GM18519 (cell line): ENCODE results near the gene RGS14.
A peak's percentile ranks its signal among the peaks of the same experiment; 100 is the strongest.

Source experiments
- ATAC-seq: cut with Tn5 transposase; IDR thresholded peaks from one replicate; pipeline ENCODE4 v1.9.1; 2021; ENCODE audit warnings: mild to moderate bottlenecking, moderate library complexity; ENCODE audit not compliant: unreplicated experiment, low FRiP score

RGS14 gene, protein sequence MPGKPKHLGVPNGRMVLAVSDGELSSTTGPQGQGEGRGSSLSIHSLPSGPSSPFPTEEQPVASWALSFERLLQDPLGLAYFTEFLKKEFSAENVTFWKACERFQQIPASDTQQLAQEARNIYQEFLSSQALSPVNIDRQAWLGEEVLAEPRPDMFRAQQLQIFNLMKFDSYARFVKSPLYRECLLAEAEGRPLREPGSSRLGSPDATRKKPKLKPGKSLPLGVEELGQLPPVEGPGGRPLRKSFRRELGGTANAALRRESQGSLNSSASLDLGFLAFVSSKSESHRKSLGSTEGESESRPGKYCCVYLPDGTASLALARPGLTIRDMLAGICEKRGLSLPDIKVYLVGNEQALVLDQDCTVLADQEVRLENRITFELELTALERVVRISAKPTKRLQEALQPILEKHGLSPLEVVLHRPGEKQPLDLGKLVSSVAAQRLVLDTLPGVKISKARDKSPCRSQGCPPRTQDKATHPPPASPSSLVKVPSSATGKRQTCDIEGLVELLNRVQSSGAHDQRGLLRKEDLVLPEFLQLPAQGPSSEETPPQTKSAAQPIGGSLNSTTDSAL

GRCh38 chr5:177357459-177358351 is at the start of gene RGS14:
Gene RGS14 (plus strand): TSS chr5:177357924. CDS start chr5:177358025, 101 bp downstream.
- peak; percentile 83 for ATAC-seq

- ATAC-seq: no peak
Observed at GRCh38 chr5:177308740-177309139, 49.0 kb upstream of the RGS14 start.

GRCh38 chr5:177309351-177310191 is 48.2 kb upstream of the RGS14 start:
- no peak for ATAC-seq

DNA sequence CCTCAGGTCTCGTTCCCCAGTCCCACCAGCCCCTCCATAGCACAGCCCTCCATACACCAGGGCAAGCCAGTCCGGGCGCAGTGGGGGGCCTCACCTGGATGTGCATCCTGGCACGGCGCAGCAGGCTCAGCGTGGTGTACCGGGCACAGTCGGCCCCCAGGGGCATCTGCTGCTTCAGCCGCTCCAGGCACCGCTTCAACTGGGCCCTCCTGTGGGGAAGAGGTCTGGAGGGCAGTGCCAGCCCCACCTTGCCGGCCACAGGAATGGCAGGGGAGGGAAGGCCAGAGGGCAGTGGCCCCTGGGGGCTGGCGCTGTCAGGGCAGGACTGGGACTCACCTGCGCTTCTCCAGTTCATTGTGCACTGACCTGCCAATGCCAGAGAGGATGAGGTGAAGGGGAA is 47.4 kb upstream of the RGS14 start:
- no peak for ATAC-seq

- ATAC-seq: no peak
Observed at GRCh38 chr5:177310757-177311391, 46.9 kb upstream of the RGS14 start.

DNA sequence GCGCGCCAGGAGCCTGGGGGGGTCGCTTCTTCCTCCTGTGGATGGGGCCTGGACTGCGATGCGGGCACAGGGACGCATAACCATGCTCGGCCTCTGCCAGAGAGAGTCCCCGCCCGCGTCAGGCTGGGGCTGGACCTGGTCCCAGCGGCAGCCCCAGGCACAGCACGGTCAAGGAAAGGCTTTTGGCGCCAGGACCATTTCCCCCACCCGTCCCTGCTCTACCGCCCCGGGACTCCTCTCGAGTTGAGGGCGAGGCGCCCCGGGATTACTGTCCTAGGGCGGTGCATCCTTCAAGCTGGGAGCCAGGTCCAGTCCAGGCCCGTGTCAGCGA is 46.4 kb upstream of the RGS14 start:
- no peak for ATAC-seq

- ATAC-seq: peak; percentile 54
Observed at GRCh38 chr5:177311723-177312648, 45.7 kb upstream of the RGS14 start, which contains the start of gene MXD3. Gene MXD3 (minus strand): TSS chr5:177311898. CDS start chr5:177311830, 68 bp downstream.

GRCh38 chr5:177312649-177313181 is 45.0 kb upstream of the RGS14 start:
- ATAC-seq: peak; percentile 2

- ATAC-seq: no peak
Observed at GRCh38 chr5:177313561-177314259, 44.0 kb upstream of the RGS14 start.

DNA sequence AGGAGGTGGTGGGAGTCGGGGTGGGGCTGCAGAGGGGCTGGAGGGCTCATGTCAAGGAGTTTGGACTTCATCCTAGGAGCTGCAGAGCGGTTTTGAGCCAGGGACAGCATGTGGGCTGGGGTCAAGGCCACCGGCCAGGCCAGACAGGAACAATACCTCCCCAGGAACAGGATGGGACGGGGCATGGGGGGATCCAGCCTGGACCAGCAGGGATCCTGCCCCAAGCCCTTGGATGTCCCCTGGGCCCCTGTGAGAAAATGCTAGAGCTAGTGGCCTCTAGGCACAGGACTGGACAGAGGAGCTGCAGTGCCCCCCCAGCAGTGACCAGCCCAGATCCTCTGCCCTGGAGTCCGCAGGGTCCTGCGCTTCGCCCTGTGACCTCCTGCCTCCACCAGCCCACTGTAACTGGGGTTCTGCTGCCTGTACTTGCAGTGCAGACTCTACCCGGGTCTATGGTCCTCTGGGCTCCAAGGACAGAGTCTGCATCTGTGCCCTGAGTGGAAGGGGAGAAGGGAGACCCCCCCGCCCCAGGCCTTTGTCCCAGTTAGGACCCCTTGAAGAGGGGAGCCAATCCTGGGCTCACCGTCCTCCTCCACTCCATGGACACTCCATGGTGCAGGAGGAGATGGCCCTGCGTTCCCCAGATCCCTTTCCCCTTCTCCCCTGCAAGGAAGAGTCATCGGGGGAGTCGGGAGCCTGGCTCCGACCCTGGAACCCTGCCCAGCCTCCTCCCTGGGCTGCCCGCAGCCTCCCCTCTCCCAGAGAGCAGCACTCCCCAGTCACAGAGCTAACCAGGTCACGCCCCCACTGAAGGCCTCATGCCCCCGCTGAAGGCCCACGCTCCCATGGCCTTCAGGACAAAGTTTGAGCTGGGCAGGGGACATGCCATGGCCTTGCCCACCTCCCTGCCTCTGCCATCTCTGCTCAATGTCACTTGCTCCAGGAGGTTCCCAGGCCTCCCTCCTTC is 43.1 kb upstream of the RGS14 start:
- ATAC-seq: no peak

DNA sequence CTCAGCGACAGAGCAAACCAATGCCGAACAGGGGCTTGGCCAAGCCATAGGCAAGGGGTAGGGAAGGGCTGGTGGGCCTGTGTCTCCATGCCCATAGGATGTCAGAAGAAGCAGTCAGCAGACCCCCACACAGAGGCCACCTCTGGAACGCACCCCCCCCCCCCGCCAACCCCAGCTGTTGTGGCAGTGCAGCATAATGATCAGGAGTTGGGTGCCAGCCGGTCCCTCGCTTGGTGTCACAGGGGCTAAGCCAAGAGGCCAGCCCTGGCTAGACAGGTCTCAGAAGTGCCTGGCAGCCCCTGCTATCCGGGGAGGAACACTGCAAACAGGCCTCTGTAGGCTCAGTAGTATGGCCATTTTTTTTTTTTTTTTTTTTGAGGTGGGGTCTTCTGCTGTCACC is 42.3 kb upstream of the RGS14 start:
- no peak for ATAC-seq

DNA sequence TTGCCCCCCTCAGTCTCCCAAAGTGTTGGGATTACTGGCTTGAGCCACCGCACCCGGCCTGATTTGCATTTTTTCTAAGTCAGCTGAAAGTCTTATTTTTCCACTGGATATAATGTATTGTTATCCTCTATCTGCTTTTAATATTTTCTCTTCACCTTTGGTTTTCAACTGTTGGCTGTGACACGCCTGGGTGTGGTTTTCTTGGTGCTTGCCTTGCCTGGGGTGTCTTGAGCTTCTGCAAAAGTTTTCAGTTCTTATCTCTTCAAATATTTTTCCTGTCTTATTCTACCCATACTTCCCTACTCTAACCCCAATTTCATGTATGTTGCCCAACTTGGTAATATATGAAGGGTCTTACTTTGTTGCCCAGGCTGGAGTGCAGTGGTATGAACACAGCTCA is 41.7 kb upstream of the RGS14 start:
- ATAC-seq: no peak

DNA sequence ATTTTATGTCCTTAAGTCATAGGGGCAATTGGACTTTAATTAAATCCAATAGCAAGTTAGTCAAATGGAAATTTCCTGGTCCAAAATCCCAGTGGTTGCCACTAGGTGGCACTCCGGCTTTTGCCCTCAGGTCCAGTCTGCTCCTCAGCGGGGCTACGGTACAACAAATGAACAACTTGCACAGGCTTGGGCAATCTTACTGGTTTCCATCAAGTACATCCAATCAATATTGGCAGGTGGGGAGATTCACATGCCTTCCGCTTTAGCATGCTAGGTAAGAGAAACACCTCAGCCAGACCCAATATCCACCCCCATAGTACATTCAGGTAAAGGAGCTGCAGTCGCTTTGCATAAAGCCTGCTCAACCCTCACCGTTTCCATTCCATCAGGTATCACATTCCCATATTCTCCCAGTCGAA is 39.8 kb upstream of the RGS14 start:
- ATAC-seq: no peak

GRCh38 chr5:177319913-177320588 is 37.7 kb upstream of the RGS14 start:
- no peak for ATAC-seq

DNA sequence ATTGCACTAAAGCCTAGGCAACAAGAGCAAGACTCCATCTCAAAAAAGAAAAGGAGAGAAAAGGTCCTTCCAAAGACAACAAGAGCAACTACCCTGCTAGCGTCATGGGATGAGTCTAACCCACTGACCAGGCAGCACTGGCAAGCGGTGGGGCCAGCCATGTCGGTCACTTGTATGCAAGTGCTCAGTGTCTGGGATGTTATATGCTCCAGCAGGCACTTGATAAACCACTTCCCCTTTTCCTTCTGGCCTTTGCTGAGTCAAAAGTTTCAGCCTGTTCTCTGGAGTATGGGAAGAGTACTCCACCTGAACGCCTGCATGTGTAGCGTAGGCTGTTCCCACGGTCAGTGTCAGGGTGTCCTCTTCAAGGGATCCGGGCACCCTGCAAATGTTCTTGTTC is 36.8 kb upstream of the RGS14 start:
- ATAC-seq: no peak

GRCh38 chr5:177325868-177326381 is 31.8 kb upstream of the RGS14 start:
- ATAC-seq: no peak
